Muscle layer of duodenum (tissue), 2 donors: ENCODE results near the gene SBF2.

Experiments used
- H3K27ac ChIP-seq: one replicate; pipeline ENCODE4 v1.7.0; 2013; ENCODE audit warnings: mild to moderate bottlenecking, low read length
- H3K27me3 ChIP-seq: one replicate; pipeline ENCODE4 v1.7.0; 2013; ENCODE audit warnings: low read depth, mild to moderate bottlenecking, control low read depth, low read length
- H3K36me3 ChIP-seq, 2 donors: one replicate each; pipeline ENCODE4 v1.7.0; 2013; ENCODE audit warnings: low read length in 2 of 2, control low read depth in 1 of 2, mild to moderate bottlenecking in 1 of 2; ENCODE audit not compliant: insufficient read depth in 2 of 2, control insufficient read depth in 1 of 2
- H3K4me1 ChIP-seq, 2 donors: one replicate each; pipeline ENCODE4 v1.7.0; 2013; ENCODE audit warnings: low read length in 2 of 2, mild to moderate bottlenecking in 2 of 2, control low read depth in 1 of 2, moderate library complexity in 1 of 2; ENCODE audit not compliant: insufficient read depth in 2 of 2, control insufficient read depth in 1 of 2
- H3K4me3 ChIP-seq, 2 donors: one replicate each; pipeline ENCODE4 v1.7.0; 2013; ENCODE audit warnings: low read length in 2 of 2, low read depth in 1 of 2, mild to moderate bottlenecking in 1 of 2
- H3K9me3 ChIP-seq, 2 donors: one replicate each; pipeline ENCODE4 v1.7.0; 2013; ENCODE audit warnings: low read length in 2 of 2, control low read depth in 1 of 2, mild to moderate bottlenecking in 1 of 2; ENCODE audit not compliant: control insufficient read depth in 1 of 2
- donor health status: healthy.

Gene SBF2

DNA sequence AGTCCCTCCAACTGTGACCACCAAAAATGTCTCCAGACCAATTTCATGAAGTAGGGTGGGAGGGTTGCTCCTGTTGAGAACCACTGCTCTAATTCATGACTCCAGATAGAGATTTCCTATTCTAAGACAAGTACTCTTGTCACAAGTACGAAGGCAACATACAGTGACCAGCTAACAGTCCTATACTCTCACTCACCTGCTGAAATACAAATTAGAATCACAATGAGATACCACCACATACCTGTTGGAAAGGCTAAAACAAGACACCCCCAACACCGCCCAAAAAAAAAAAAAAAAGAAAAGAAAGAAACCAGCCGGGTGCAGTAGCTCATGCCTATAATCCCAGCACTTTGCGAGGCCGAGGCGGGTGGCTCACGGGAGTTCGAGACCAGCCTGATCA, 319.6 kb downstream of the SBF2 start:
- no peaks in the 10 kb centered on the region for H3K9me3 ChIP-seq
- no peak overlapping the region for H3K27ac ChIP-seq
- no peaks in the 10 kb centered on the region for H3K36me3 ChIP-seq
- no peaks in the 10 kb centered on the region for H3K27me3 ChIP-seq
- no peak overlapping the region for H3K4me3 ChIP-seq
- no peaks in the 10 kb centered on the region for H3K4me1 ChIP-seq

DNA sequence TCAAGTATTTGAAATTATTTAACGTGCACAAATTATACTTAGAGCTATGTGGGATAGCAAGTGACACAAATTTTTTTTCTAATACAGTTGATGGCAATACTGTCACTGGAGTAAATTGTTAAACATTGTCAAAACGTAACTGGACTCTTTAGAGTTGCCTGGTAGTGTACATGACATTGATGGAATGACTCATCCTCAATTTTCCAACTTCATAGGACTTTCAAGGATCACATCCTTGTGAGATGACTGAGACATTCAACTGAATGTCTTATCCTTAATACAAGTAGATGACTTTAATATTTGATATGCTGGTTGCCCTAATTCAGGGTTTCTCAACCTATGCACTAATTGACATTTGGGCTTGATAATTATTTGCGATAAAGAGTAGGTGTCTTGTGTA, 320.1 kb downstream of the SBF2 start:
- Histone ChIP-seq H3K36me3 (no peaks in the 10 kb centered on the region), H3K27me3 (no peaks in the 10 kb centered on the region), H3K4me3 (no peak overlapping the region), H3K4me1 (no peaks in the 10 kb centered on the region), H3K27ac (no peak overlapping the region), H3K9me3 (no peaks in the 10 kb centered on the region)

DNA sequence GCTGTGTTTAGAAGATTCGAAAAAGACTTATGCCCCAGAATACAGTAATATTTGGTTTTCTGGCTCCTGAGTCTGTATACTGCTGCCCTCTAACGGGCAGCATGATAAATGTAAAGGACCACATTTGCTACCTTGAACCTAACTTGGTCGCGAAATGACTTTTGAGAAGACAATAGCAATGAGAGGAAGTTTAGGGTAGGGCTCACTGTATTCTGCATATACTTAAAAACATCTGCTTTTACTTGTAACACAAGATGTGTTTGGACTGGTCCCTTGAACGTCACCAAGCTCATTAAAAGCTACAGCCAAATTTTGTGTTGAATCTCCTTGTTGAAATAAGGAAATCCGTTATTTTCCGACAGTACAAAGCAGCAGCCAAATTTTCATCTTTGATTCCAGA, 321.0 kb downstream of the SBF2 start:
- Histone ChIP-seq H3K4me1 (no peaks in the 10 kb centered on the region), H3K27me3 (no peaks in the 10 kb centered on the region), H3K4me3 (no peak overlapping the region), H3K36me3 (no peaks in the 10 kb centered on the region), H3K27ac (no peak overlapping the region), H3K9me3 (no peaks in the 10 kb centered on the region)

DNA sequence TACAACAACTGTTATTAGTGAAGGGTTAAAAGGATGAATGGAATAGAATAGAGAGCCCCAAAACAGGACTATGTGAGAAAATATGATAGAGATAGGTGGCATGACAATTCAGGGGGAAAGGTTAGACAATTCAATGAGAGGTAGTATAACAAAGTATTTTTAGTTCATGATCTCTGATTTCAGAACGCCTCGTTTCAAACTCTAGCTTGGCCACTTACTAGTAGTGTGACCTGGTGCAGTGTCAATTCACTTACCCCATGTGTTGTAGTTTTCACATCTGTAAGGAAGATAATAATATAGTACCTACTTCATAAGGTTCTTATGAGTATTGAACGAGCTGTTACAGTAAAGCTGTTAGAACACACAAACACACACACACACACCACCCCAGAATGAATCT, 322.1 kb downstream of the SBF2 start:
- no peaks in the 10 kb centered on the region for H3K9me3 ChIP-seq
- no peak overlapping the region for H3K27ac ChIP-seq
- H3K4me3 ChIP-seq = no peak overlapping the region
- no peaks in the 10 kb centered on the region for H3K4me1 ChIP-seq
- H3K36me3 ChIP-seq = no peaks in the 10 kb centered on the region
- H3K27me3 ChIP-seq = no peaks in the 10 kb centered on the region

DNA sequence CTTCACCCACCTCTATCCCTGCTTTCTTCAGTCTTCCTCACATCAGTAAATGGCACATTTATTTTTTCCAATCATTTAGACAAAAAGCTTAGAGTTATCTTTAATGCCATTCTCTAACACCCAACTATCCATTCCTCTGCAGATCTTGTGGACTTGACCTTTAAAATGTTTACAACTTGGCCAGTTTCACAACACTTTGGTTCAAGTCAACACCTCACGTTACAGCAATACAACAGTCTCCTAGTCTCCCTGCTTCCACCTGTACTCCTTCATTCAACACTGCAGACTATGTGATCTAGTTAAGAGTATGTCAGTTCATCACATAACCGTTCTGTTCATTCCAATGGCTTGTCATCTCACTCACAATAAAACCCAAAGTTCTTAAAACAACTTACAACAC, 325.0 kb downstream of the SBF2 start:
- no peaks in the 10 kb centered on the region for H3K9me3 ChIP-seq
- H3K27ac ChIP-seq = no peak overlapping the region
- H3K4me1 ChIP-seq = no peaks in the 10 kb centered on the region
- peaks cover 0 to 1% of the 10 kb centered on the region in 2 donors for H3K36me3 ChIP-seq
- no peak overlapping the region for H3K4me3 ChIP-seq
- no peaks in the 10 kb centered on the region for H3K27me3 ChIP-seq

DNA sequence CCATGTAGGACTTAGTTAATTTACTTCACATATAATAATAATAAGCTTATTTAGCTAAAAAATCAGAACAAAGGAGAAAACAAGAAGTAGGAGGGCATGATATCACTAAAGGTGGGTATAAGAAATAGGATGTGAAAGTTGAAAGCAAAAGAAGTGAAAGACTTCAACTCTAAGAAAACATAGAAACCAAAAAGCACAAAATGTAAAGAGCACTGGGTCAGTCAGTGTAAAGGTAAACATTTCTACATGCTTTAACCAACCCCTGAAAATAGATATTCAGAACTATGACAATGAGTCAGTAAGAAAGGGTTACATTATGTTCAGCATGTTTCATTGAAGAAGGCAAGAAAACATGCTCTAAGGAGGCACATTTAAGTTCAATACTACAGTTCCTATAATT, 331.3 kb downstream of the SBF2 start:
- H3K36me3 ChIP-seq = peaks cover 13 to 15% of the 10 kb centered on the region in 2 donors
- H3K27me3 ChIP-seq = no peaks in the 10 kb centered on the region
- H3K9me3 ChIP-seq = no peaks in the 10 kb centered on the region
- H3K4me1 ChIP-seq = no peaks in the 10 kb centered on the region
- no peak overlapping the region for H3K27ac ChIP-seq
- H3K4me3 ChIP-seq = no peak overlapping the region

DNA sequence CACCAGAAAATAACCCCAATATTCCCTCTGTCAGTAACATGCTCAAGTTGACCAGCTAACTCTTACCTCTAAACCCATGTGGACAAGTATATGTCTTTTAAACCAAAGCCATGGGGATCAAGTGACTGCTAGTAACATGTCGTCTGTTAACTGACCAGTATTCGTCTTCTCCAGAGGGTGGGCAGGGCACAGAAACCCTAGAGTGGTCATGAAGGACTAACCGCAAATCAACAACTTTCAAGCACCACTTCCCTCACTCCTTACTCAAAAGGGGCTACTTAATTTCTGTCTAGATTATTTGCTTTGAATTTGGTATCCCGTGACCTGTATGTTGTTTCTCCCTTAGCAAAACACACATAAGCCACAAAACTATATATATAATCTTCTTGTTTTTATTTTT, 336.9 kb downstream of the SBF2 start:
- H3K36me3 ChIP-seq = peaks cover 8 to 13% of the 10 kb centered on the region in 2 donors
- no peaks in the 10 kb centered on the region for H3K27me3 ChIP-seq
- no peak overlapping the region for H3K27ac ChIP-seq
- H3K4me3 ChIP-seq = no peak overlapping the region
- H3K9me3 ChIP-seq = no peaks in the 10 kb centered on the region
- no peaks in the 10 kb centered on the region for H3K4me1 ChIP-seq

DNA sequence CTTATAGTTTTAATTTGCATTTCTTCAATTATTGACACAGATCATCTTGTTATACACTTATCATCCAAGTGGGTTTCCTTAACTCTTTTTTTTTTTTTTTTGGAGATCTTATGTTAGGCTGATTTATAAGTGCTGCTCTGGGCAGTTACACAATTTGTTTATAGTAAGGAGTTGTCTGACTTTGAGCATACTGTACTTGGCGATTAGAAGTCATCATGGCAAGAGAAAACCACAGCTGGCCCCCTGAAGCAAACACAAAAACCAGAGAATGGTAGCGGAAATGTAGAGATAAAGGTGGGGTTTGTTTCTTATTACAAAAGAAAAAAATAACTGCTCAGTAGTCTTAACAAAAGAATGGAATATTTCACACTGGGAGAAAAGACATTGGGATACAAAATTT, 337.5 kb downstream of the SBF2 start:
- H3K9me3 ChIP-seq = no peaks in the 10 kb centered on the region
- no peaks in the 10 kb centered on the region for H3K27me3 ChIP-seq
- H3K27ac ChIP-seq = no peak overlapping the region
- no peak overlapping the region for H3K4me3 ChIP-seq
- H3K36me3 ChIP-seq = peaks cover 8 to 13% of the 10 kb centered on the region in 2 donors
- H3K4me1 ChIP-seq = no peaks in the 10 kb centered on the region

DNA sequence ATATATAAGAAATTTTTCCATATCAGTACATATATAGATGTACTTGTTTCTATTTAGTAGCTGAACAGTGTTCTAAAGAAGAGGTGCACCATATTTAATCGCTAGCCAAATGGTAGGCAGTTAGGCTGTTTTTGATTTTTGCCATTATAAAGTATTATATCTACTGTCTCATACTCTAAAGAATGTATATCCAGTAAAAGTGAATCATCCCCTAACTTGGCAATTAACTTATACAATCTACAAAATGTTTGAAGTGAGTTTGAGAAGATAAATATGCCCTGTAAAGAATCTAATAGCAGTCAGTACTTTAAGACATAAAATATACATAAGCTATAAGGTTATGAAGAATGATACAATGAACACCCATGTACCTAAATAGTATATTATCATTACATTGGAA, 338.6 kb downstream of the SBF2 start:
- Histone ChIP-seq H3K27ac (no peak overlapping the region), H3K9me3 (no peaks in the 10 kb centered on the region), H3K4me3 (no peak overlapping the region), H3K4me1 (no peaks in the 10 kb centered on the region), H3K27me3 (no peaks in the 10 kb centered on the region), H3K36me3 (peaks cover 8 to 13% of the 10 kb centered on the region in 2 donors)

DNA sequence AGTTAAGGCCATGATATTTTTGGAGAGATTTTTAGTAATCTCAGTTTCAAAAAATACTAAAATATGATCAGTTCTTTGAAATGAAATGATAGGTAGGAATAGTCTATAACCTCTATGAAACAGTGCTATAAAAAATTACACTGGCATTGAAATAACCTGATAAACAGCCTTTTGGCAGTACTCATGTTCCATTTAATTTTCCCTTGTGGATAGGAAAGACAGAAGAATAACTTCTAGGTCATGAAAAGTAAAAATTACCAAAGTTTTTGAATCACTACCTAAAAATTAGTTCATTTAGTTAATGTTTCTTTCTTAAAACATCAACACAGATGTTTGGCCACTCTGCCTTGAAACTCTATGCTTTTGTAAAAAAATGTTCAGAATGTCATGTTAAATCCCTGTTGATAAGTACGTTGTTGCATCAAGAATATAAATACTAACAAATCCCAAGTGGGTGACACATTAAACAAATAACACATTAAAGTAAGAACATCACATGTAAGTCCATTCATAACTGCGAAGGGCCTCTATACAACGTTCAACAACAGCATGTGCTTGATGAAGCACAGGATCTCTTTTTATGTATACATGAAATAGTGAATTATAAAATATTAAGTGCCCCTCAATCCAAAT, 339.9 kb downstream of the SBF2 start:
- Histone ChIP-seq H3K9me3 (no peaks in the 10 kb centered on the region), H3K4me1 (no peaks in the 10 kb centered on the region), H3K36me3 (peaks cover 6 to 7% of the 10 kb centered on the region in 2 donors), H3K27me3 (no peaks in the 10 kb centered on the region), H3K4me3 (no peak overlapping the region), H3K27ac (no peak overlapping the region)

DNA sequence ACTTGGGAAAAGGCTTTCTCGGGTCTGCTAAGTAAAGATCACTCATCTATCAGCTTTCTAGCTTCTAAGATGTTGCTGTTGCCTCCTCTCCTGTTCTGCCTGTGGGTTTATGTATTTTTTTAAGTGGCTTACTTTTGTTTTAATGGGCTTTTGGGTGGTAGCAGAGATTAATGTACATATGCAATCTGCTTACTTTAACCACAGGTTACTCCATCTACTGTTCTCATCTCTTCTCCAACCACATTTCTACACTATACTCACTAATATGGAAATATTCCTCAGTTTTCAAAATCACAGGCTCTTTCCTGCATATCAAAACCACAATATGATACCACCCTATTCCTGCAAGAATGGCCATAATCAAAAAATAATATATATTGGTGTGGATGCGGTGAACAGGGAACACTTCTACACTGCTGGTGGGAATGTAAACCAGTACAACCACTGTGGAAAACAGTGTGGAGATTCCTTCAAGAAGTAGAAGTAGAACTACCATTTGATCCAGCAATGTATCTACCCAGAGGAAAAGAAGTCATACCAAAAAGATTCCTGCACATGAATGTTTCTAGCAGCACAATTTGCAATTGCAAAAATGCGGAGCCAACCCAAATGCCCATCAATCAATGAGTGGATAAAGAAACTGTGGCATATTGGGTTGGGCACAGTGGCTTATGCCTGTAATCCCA, 341.4 kb downstream of the SBF2 start:
- Histone ChIP-seq H3K4me3 (no peak overlapping the region), H3K36me3 (peaks cover 0 to 2% of the 10 kb centered on the region in 2 donors), H3K9me3 (no peaks in the 10 kb centered on the region), H3K27me3 (no peaks in the 10 kb centered on the region), H3K27ac (no peak overlapping the region), H3K4me1 (no peaks in the 10 kb centered on the region)

DNA sequence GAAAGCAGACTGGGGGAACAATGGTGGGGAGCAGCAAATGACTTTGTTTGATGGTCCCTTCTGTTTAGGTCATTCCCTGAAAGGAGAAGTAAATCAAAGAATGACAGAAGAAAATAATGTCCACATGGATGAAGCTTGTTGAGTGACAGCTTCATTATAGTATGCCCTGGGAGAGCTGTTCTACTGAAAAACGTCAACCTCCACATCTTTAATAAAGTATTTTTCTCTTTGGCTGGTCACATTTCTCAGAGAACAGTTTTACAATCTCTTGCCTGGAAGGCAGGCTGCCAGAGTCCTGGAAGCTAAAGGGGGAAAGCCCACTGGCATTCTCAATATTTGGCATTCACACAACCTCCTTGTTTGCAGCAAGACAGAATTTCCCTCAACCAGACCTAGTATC, 342.2 kb downstream of the SBF2 start:
- Histone ChIP-seq H3K27me3 (no peaks in the 10 kb centered on the region), H3K4me1 (no peaks in the 10 kb centered on the region), H3K9me3 (no peaks in the 10 kb centered on the region), H3K4me3 (no peak overlapping the region), H3K36me3 (peaks cover 0 to 6% of the 10 kb centered on the region in 2 donors), H3K27ac (no peak overlapping the region)
